ENCODE measurements around the gene SNAI3.
A peak's percentile ranks its signal among the peaks of the same experiment; 100 is the strongest.

SNAI3 gene

GRCh38 chr16:88665148-88665547 is 21.2 kb downstream of the SNAI3 start:
- DNase-seq: no peak

- peak; percentile 98 for DNase-seq
Observed at GRCh38 chr16:88662843-88663606, 23.3 kb downstream of the SNAI3 start, which contains the start of gene MVD. Gene MVD, minus strand, starts transcription at chr16:88663091. Its CDS starts 11 bp downstream, at chr16:88663080.

DNA sequence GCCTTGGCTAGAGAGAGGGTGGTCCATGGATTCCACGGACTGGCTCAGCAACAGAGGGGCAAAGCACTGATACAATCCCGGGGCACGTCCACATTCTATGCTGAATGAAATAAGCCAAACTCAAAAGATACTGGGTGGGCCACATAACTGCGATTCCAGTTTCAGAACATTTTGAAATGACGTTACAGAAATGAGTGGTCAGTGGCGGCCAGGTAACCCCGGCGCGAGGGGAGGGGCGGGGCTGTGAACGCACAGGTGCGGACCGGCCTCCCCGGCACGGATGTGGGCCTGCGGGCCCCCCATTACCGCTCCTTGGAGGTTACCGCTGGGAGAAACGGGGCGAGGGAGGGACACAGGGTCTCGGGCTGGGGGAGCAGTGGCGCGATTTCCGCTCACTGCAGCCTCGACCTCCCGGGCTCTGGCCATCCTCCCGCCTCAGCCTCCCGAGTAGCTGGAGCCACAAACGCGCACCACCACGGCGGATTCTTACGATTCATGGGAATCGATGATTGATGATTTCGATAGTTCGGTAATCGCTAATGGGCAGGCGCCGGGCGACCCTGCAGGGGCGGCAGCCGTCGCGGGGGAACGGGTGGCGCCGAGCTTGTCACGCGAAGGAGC is 24.0 kb downstream of the SNAI3 start:
- DNase-seq: peak; percentile 21

DNA sequence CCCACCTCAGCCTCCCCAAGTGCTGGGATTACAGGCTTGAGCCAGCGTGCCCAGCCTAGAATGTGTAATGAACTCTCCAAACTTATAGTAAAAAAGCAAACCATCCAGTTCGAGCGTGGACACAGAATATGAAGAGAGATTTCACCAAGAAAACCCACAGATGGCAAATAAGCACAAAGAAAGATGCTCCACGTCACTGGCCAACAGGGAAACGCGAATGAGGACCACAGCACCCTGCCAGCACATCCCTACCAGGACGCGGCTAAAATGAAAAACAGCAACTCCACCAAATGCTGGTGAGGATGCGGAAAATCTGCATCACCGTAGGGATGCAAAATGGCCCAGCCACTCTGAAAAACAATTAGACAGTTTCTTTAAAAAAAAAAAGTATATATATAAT is 24.8 kb downstream of the SNAI3 start:
- DNase-seq: no peak

GRCh38 chr16:88659160-88659559 is 27.1 kb downstream of the SNAI3 start:
- DNase-seq: no peak

DNA sequence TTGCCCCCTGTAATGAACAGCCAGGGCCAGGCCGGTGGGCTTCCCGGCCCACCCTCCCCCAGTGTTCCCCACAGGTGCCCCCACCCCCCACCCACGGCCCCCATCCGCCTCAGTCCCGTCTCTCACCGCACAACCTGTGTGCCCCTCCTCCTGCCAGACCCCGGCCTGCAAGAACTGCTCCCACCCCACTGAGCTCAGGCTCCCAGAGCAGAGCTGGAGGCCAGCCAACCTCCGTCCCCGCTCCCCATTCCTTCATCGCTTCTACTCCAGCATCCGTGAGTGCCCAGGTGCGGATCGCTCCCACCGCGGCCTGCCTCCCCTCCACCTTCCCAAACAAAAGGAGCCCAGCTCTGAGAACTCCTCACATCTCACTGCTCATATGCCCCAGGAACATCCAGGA is 27.6 kb downstream of the SNAI3 start:
- no peak for DNase-seq

- no peak for DNase-seq
Observed at GRCh38 chr16:88657371-88657770, 28.9 kb downstream of the SNAI3 start.

GRCh38 chr16:88656291-88656980 is 29.9 kb downstream of the SNAI3 start:
- DNase-seq: no peak

GRCh38 chr16:88655733-88656281 is 30.5 kb downstream of the SNAI3 start:
- no peak for DNase-seq

DNA sequence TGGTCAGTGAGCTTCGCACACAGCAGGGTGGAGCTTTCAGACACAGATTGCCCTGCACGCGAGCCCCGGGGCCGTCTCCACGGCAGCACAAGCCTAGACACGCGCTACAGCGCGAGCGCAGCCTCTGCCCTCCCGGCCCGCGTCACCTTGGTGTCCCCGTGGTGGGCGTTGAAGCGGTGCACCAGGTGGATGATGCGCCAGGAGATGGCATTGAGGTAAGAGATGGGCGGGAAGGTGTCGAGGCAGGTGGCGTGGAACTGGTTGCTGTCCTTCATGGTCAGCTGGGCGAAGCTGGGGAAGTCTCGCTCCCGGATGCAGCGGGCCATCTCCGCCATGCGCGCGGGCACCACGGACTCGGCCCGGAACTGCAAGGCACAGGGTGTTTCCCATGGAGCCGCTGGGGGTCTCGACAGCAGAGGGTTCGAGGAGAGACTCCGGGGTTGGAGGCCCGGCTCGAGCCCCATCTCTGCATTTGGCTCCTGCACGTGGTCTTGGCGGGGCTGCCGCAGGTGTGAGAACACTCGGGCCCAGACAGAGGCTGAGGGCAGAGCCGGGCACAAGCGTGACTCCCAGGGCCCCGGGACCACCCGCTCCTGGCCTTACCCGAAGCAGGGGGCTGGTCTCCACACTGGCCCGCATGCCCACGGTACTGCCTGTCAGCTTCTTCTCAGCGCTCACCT is 31.1 kb downstream of the SNAI3 start:
- DNase-seq: no peak

DNA sequence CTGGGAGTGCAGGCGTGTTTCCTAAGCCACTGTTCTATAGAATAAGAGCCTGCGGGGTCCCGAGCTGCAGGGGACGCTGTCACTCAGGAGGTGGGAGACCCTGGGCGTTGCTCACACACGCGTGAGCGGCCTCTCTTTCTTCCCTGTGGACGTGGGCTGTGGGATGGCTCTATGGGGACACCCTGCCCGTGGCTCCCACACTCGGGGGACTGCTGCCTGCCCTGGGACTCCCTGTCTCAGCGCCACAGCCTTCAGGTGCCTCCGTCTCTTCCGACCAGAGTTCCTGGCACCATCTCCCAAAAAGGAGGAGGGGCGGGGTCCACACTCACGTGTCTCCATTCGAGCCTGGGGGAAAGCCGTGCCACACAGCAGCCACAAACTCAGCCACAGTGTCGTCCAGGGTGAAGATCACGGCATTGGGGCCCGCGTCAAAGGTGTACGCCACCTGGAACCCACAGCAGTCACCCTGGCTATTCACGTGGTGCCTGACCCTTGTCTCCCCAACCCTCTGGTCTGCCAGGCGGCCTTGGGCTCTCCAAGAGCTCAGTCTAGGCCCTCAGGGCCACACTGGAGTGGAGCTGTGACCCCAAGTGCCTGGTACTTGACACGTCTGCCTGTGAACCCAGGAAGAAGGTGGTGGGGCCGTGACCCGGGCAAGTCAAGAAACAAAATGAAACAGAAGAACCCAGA is 31.8 kb downstream of the SNAI3 start:
- no peak for DNase-seq

DNA sequence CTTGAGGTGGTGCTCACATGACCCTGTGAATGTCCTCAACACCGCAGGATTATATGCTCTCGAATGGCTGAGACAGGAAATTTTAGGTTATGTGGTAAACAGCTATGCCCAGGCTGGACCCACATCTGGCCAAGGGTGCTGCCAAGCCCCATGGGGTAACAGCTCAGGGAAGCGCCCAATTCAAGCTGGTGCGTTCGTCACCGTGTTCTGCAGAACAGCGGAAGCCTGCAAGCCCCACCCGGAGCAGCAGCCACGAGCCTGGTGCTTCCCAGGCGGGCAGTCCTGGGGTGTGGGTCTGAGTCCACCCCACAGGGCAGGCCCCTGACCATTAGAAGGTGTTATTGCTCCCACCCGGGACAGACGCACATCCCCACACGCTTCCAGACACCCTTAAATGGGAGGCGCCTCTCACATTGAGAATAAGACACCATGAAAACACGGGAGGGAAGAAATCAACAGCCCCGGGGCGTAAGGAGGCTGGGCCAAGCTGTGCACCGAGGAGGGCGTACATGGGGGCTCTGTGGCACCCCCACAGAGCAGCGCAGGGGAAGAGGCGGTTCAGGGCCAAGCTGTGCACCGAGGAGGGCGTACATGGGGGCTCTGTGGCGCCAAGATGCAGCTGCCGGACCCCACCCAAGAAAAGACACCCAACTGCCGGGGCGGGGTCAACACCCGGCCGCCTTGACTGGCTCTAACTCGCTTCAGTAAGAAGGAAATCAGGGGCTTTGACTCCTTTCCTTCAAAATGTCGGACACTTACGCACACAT is 32.5 kb downstream of the SNAI3 start:
- DNase-seq: no peak

GRCh38 chr16:88653101-88653500 is 33.2 kb downstream of the SNAI3 start:
- no peak for DNase-seq

DNA sequence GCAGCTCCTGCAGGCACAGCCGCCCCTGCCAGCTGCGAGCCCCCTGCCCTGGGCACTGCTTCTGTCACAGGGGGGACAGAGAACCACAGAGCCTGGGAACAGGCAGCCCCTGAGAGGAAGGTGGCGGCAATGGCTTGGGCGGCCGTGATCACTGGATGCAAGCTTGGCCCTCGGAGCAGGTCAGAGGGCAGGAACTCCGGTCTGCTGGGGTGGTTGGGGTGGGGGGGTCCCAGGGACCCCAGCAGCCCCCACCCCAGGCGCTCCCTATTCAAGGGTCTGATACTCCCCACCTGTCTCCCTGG is 33.6 kb downstream of the SNAI3 start:
- no peak for DNase-seq

GRCh38 chr16:88651989-88652761 is 34.1 kb downstream of the SNAI3 start:
- no peak for DNase-seq

DNA sequence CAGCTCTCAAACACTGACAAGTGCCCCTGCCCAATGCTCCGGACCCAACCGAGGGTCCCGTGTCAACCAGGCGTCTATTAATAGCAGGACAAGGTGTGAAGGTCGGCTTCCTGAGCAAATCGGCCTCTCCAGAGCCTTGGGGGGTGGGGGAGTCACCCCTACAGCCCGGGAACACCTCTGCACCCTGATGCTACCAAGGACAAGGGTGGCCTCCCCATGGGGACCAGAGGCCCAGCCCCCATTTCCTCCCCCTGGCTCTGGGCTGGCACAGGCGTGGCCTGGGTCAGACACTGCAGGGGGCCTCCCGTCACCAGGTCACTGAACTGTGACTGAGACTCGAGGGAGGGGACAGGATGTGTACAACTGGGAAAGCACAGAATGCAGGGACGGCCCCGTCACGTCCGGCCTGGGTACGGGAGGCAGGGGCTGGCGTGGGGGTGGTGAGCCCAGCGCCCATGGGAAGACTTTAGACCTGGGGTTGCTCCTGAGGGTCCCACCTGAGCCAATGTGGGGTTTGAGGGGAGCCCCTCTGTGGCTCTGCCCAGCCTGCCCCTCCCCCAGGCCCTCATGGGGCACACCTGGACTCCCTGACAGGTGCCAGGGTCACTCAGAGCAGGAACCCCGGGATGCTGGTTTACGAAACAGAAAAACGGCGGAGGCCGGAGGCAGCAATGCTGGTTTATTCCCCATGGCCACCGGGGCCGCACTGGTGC is 34.9 kb downstream of the SNAI3 start:
- peak; percentile 90 for DNase-seq

- peak; percentile 90 for DNase-seq
Observed at GRCh38 chr16:88650749-88651275, 35.5 kb downstream of the SNAI3 start, which contains the start of gene CYBA. Gene CYBA, minus strand, starts transcription at chr16:88651053. Its CDS starts 40 bp downstream, at chr16:88651013.

GRCh38 chr16:88649924-88650748 is 36.2 kb downstream of the SNAI3 start:
- DNase-seq: peak; percentile 58
